Inferior parietal cortex (tissue), 1 donor: ENCODE data around the gene TRIM24.
"Not testable (repeated sequence)": the region's sequence is repeated elsewhere in the genome, so short reads cannot be mapped to it uniquely, and the experiment has no call there.

ENCODE experiments used
- DNase-seq: peaks from one replicate; pipeline ENCODE4 v3.0.0-alpha.2; 2016; ENCODE audit errors: extremely low spot score

The TRIM24 gene

GRCh38 chr7:138495485-138495884 lies 35.4 kb downstream of the TRIM24 start:
- DNase-seq: no peak

GRCh38 chr7:138499340-138499739 lies 39.3 kb downstream of the TRIM24 start:
- no peak for DNase-seq

- DNase-seq: not testable (repeated sequence)
Observed at GRCh38 chr7:138500303-138500702, 40.2 kb downstream of the TRIM24 start.

- no peak for DNase-seq
Observed at GRCh38 chr7:138500892-138501291, 40.8 kb downstream of the TRIM24 start.

GRCh38 chr7:138502023-138502767 lies 42.1 kb downstream of the TRIM24 start:
- DNase-seq: no peak

GRCh38 chr7:138505361-138505873 lies 45.4 kb downstream of the TRIM24 start:
- DNase-seq: no peak

GRCh38 chr7:138506764-138507163 lies 46.7 kb downstream of the TRIM24 start:
- DNase-seq: no peak

- DNase-seq: no peak
Observed at GRCh38 chr7:138510003-138510402, 49.9 kb downstream of the TRIM24 start.

GRCh38 chr7:138512092-138512858 lies 52.2 kb downstream of the TRIM24 start:
- DNase-seq: no peak

GRCh38 chr7:138512885-138513284 lies 52.8 kb downstream of the TRIM24 start:
- no peak for DNase-seq

GRCh38 chr7:138513344-138513871 lies 53.3 kb downstream of the TRIM24 start:
- no peak for DNase-seq

- DNase-seq: no peak
Observed at GRCh38 chr7:138514044-138514443, 54.0 kb downstream of the TRIM24 start.

- no peak for DNase-seq
Observed at GRCh38 chr7:138515001-138515528, 55.0 kb downstream of the TRIM24 start.

GRCh38 chr7:138519061-138519798 lies 59.2 kb downstream of the TRIM24 start:
- DNase-seq: peak; percentile 26

GRCh38 chr7:138520742-138521141 lies 60.7 kb downstream of the TRIM24 start:
- no peak for DNase-seq

- no peak for DNase-seq
Observed at GRCh38 chr7:138521837-138522461, 61.9 kb downstream of the TRIM24 start.

- DNase-seq: no peak
Observed at GRCh38 chr7:138524259-138524658, 64.2 kb downstream of the TRIM24 start.

- no peak for DNase-seq
Observed at GRCh38 chr7:138525757-138526156, 65.7 kb downstream of the TRIM24 start.

GRCh38 chr7:138527746-138528223 lies 67.7 kb downstream of the TRIM24 start:
- no peak for DNase-seq

- not testable (repeated sequence) for DNase-seq
Observed at GRCh38 chr7:138536833-138537232, 76.8 kb downstream of the TRIM24 start.

- no peak for DNase-seq
Observed at GRCh38 chr7:138538518-138538917, 78.5 kb downstream of the TRIM24 start.
